ENCODE results near the gene MECP2.

The MECP2 gene

DNA sequence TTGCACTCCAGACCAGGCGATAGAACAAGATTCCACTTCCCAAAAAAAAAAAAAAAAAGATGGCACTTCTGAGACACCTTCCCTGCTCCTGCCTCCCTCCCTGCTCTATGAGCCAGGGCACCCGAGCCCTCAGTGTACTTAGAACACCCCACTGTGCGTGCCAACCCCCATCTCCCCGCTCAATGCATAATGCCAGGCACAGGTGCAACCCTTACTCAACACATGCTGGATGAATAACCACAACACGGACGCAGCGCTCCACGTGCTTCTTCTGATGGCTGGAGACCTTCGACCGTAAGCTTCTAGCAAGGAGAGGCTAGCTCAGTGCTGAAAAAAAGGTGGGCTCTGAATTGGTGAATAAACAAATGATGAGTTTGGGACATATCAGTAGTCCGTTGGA lies 57.9 kb downstream of the MECP2 start:
- in situ Hi-C loops (cut with MboI; ENCODE audit: low sequenced_read_pairs), result no loop called here

DNA sequence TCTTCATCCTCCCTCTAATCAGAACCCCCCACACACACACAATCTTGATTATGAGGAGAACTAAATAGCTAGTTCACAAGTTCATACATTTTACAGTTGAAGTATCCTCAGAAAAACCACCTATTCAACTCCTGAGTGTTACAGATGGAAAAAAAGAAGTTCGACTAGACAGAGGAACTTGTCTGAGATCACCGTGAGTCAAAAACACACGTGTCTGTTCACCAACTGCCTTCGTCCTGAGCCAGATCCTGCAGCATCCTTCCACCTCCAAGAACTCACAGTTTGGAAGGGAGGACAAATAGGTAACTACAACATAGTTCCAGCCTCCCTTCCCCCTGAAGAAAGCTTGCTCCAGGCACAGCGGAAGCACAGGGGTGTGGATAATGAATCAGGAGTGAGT lies 58.9 kb downstream of the MECP2 start:
- in situ Hi-C loops (cut with MboI; ENCODE audit: low sequenced_read_pairs), result no loop called here

DNA sequence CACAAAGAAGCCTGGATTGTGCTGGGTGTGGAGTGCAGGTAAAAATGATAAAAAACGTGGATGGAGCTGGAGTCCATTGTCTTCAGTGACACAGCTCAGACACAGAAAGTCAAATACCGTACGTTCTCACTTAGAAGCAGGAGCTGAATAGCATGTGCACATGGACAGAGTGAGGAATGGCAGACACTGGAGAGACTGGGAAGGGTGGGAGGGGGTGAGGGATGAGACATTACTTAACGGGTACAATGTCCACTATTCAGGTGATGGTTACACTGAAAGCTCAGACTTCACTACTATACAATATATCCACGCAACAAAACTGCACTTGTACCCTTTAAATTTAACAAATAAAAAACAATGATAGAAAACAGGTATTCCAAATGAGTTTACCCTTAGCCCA lies 59.8 kb downstream of the MECP2 start:
- in situ Hi-C loops (cut with MboI; ENCODE audit: low sequenced_read_pairs), result no loop called here

DNA sequence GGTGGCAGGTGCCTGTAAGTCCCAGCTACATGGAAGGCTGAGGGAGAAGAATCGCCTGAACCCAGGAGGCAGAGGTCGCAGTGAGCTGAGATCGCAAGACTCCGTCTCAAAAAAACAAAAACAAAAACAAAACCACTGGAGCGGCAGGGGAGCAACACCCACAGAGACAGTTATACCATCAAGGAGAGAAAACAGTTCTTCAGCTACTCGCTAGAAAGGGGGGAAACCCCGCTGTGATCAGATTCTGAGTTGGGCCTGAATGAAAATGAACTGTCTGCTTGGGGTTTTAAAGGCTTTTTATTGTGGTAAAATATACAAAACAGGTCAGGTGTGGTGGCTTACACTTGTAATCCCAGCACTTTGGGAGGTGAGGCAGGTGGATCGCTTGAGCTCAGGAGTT lies 61.0 kb downstream of the MECP2 start:
- in situ Hi-C loops (cut with MboI; ENCODE audit: low sequenced_read_pairs), result no loop called here

DNA sequence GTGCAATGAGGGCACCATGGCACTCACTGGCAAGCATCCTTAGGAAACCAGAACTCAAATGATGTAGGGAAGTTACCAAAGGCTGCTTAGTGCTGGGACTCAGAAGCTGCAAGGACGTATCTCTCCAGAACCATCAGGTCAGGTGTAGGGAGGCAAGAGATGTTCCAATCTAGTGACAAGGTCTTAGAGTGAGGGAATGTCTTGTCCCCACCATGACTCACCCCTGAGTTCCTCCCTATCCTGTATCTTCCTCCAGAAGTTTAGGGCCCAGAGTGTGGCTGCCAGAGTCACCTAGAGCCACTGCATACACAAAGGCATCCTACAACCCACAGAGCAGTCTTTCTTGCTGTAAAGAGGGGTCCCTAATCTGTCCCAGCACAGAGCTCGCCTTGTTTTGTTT lies 63.7 kb downstream of the MECP2 start:
- in situ Hi-C loops (cut with MboI; ENCODE audit: low sequenced_read_pairs), result no loop called here

DNA sequence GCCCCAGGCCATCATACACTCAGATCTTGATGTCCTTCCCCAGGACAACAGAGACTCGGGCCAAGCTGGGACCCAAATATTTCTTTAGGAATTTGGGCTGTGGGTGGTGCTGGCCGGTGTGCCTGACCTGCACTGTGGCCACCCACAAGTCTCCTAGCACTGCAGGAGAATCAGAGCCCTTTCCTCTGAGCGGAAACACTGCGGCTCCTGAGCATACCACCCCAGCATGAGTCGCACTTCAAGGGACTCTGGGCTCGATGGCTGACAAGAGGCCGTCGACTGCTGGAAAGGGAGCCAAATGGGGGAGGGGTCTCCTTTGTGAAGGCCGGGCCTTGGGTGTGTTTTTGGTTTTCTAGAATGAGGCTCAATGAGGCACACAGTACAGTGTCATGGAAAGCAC lies 64.9 kb downstream of the MECP2 start:
- in situ Hi-C loops (cut with MboI; ENCODE audit: low sequenced_read_pairs), result no loop called here

DNA sequence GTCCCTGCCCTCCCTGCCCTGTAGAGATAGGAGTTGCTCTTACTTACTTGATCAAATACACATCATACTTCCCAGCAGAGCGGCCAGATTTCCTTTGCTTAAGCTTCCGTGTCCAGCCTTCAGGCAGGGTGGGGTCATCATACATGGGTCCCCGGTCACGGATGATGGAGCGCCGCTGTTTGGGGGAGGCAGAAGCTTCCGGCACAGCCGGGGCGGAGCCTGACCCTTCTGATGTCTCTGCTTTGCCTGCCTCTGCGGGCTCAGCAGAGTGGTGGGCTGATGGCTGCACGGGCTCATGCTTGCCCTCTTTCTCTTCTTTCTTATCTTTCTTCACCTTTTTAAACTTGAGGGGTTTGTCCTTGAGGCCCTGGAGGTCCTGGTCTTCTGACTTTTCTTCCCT lies 65.4 kb downstream of the MECP2 start:
- in situ Hi-C loops (cut with MboI; ENCODE audit: low sequenced_read_pairs), result no loop called here

DNA sequence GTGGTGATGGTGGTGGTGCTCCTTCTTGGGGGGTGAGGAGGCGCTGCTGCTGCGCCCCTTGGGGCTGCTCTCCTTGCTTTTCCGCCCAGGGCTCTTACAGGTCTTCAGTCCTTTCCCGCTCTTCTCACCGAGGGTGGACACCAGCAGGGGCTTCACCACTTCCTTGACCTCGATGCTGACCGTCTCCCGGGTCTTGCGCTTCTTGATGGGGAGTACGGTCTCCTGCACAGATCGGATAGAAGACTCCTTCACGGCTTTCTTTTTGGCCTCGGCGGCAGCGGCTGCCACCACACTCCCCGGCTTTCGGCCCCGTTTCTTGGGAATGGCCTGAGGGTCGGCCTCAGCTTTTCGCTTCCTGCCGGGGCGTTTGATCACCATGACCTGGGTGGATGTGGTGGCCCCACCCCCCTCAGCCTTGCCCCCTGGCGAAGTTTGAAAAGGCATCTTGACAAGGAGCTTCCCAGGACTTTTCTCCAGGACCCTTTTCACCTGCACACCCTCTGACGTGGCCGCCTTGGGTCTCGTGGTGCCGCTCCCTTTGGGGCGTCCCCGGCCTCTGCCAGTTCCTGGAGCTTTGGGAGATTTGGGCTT lies 66.7 kb downstream of the MECP2 start:
- in situ Hi-C loops (cut with MboI; ENCODE audit: low sequenced_read_pairs), result no loop called here

DNA sequence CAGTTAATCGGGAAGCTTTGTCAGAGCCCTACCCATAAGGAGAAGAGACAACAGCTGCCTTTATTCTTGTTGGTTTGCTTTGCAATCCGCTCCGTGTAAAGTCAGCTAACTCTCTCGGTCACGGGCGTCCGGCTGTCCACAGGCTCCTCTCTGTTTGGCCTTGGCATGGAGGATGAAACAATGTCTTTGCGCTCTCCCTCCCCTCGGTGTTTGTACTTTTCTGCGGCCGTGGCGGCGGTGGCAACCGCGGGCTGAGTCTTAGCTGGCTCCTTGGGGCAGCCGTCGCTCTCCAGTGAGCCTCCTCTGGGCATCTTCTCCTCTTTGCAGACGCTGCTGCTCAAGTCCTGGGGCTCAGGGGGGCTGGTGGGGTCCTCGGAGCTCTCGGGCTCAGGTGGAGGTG lies 67.3 kb downstream of the MECP2 start:
- in situ Hi-C loops (cut with MboI; ENCODE audit: low sequenced_read_pairs), result no loop called here

DNA sequence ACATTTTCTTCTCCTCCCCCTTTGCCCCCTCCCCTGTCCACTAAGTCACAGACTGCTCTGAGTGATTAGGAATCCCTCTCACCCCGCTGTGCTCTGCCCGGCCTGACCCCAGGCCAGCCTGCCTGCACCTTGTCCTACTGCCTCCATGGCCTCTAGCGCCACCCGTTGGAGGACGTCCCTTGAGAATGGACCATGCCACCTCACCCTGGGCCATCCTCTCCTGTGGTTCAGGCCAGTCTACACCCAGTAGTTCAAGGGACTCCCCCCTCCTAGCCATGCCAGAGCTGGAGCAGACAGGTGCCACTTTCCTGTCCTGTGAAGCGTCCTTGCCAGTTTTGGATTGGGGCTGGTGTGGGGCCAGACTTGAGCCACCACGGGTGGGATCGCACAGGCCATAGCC lies 68.1 kb downstream of the MECP2 start:
- in situ Hi-C loops (cut with MboI; ENCODE audit: low sequenced_read_pairs), result no loop called here

DNA sequence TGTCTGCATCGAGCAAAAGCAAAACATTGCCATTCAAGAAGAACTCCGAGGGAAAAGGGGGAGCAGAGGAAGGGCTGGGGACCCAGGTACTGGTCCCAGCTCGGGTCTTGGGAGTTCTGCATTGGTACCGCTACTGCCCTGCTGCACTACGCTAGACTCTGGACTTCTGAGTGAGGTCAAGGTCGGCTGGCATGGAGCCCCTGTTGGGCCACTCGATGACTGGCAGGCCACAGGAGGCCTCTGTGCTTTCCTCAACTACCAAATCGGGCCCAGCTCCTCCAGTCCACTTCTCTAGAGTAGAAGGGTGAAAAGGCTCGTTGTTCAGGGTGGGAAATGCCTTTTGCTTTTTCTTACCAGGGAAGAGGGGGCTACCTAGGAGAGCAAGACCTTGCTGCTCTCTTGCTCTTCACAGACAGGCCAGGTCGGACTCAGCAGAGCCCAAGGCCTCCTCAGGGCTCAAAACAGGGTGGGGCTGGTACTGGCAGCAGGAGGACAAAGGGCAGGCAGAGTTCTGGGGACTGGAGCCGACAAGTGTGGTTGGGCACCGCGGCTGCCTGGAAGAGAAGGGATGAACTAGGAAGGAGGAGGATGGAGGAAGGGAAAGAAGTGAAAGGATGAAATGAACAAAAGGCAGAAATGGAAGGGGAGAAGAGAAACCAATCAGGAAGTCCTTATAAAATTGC lies 68.9 kb downstream of the MECP2 start:
- in situ Hi-C loops (cut with MboI; ENCODE audit: low sequenced_read_pairs), result no loop called here

DNA sequence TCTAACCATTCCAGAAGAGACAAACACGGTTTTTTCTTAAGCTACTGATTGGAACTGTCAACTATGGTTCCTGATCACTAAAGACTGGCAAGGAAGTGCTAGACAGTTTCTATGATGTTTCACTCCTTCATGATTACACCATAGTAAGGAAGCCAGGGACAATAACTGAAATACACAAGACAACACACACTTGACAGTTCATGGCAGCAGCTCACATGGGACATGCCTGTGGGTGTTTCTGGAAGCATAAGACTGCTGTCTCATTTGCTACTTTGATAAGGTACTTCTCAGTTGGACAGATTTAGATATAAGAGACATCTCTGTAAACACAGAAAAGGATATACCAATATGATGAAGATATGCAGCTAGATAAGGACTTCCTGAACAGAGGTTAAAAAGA lies 69.5 kb downstream of the MECP2 start:
- in situ Hi-C loops (cut with MboI; ENCODE audit: low sequenced_read_pairs), result no loop called here

DNA sequence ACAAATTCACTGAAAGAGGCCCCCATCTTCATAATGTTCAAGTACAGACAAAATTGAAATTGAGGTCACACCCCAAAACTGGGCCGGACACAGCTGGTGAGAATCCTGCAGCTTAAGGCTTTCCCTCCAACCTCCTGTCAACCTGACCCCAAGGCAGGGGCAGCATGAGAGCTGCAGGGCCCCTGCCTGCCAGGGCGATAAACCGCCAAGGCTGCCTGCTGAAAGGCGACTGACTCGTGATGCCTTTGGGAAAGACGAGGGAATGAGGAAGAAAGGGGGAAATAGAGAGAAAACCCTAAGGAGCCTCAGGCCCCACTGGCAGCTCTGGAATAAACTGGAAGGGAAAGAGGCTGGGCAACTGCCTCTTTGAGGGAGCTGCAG lies 70.5 kb downstream of the MECP2 start:
- in situ Hi-C loops (cut with MboI; ENCODE audit: low sequenced_read_pairs), result no loop called here

DNA sequence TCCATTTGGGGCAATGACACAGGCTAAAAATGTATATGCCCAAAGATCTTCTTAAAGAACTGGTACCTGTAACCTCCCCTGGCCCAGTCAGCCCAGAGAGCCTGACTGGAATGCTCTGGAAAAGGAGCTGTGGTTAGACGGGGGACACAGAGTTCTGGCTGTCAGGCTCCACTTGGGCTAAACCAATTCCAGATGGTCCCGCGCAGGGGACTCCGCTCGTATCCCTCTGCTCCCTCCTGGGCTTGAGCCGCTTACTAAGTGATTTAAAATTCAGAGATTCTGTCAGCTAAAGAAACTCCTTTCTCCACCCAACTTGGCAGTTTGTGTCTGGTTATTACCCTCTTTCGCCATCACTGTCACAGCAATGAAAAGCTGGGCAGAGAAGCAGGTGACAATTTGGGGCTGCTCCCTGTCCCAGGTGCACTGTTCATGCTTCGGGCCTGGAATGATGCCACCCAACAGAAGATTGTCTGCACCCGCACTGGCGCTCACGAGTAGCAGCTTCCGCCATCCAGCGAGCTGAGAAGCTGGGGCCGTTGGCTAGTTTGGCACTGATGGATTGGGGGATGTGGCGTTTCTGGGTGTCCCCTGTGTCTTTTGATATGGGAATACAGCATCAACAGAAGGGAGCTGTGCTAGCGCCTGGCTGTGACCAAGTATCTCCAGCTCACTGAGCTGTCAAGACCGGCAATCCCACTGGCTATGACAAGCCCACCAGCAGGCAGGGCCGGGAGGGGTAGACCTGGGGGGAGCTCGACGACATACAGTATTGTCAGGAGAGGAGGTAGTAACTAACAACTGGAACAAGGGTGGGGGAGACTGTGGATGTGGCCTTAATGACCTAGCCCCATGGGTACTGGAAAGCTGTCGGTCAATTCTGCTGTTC lies 71.1 kb downstream of the MECP2 start:
- in situ Hi-C loops (cut with MboI; ENCODE audit: low sequenced_read_pairs), result no loop called here

DNA sequence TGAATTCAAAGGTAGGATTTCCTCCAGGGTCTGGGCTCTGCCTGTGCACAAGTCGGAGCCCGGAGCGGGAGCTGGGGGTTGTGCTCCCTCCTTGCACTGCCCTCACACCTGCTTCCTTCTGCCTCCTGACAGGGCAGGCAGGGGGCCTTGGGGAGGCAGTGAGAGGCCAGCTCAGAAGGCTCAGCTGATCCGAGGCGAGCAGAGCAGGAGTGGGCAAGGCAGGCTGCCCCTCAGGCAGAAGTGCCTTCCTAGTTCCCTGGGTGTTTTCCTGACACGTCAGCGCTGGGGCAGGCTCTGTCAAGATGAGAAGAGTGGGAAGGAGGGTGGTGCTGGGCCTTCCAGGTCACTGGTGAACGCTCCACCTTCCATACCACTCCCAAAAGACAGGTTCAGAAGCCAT lies 72.3 kb downstream of the MECP2 start:
- in situ Hi-C loops (cut with MboI; ENCODE audit: low sequenced_read_pairs), result no loop called here

DNA sequence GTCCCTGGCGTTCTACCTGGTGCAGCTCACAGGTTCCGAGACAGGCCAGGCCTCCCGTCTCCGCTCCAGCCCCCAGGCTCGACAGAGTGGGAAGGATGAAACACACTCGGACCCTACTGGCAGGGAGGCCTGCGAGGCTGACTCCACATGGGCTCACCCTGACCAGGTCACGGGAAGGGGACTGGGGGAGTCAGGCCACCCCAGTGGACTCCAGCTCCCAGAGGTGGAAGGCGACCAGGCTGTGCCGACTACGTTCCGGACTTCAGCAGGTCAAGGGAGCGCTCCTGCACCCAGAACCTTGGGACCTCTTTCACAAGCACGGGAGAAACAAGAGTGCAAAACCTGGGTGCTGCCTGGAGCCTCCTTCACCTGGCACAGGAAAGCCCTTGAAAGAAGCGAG lies 73.2 kb downstream of the MECP2 start:
- in situ Hi-C loops (cut with MboI; ENCODE audit: low sequenced_read_pairs), result no loop called here

DNA sequence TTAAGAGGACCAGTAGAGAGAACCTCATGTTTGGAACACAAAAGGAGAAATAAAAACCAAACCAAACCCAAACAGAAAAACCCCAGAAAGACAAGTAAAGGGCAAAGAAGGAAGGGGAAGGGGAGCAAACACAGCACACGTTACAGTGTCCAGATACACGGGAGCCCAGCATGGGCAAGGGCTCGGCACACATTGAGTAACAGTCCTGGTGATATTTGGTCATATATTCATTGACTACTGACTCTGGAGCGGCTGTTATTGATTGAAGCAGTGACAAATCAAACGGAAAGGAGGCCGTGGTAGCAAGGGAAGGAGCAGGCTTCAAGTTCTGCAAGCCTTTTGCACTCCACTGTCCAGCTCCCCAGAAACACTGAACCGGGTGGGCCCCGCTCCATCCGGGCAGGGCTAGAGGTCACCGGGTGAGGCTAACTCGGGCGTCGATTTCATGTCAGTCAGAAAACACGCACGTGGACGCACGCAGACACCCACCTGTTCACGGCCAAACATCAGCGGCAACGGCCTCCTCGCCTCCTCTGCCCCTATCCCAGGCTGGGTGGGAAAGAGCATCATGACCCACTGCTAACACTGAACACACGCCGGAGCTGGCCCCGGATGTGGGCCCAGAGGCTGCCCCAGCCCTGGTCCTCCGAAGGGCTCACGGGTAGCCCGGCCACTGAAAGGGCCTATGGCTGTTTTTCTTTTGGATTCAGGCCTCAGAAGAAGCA lies 74.1 kb downstream of the MECP2 start:
- in situ Hi-C loops (cut with MboI; ENCODE audit: low sequenced_read_pairs), result no loop called here

DNA sequence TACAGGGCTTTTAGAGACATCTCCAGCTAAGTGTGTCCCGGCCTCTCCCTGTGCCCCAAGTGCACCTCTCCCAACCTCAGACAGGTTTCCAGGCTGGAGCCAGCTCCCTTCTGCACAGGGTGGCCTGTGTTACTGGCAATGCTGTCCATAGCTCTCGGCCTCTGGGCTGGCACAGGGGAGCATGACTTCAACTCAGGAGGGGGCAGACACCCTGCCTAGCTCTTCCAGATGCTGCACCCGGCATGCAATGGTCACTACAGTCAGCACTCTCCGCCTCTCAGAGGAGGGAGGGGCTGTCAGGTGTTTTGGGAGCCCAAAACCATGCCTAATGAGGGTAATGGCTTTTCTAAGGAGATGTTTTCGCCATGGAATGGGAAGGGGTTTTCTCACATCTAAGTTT lies 75.4 kb downstream of the MECP2 start:
- in situ Hi-C loops (cut with MboI; ENCODE audit: low sequenced_read_pairs), result no loop called here

DNA sequence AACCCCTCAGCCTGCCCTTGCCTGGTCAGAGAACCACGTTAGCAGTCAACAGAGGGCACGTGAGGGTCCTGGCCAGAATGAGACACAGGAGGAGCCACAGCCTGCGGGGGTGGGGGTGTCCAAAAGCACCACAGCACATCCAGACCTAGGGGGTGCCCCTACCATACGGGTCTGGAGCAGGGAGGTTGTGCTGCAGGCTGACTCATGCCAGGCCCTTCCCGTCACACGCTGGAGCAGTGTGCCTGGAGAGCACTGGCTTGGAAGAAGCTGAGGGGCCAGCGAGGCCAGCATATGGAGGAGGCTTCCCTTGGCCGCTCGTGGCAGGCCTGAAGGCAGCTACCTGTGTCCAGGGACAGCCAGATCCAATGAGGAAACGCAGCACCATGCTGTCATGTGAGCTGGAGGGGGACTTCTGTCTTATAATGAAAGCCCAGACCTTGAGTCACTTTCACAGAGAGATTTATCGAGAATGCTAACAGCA lies 76.3 kb downstream of the MECP2 start:
- in situ Hi-C loops (cut with MboI; ENCODE audit: low sequenced_read_pairs), result no loop called here

DNA sequence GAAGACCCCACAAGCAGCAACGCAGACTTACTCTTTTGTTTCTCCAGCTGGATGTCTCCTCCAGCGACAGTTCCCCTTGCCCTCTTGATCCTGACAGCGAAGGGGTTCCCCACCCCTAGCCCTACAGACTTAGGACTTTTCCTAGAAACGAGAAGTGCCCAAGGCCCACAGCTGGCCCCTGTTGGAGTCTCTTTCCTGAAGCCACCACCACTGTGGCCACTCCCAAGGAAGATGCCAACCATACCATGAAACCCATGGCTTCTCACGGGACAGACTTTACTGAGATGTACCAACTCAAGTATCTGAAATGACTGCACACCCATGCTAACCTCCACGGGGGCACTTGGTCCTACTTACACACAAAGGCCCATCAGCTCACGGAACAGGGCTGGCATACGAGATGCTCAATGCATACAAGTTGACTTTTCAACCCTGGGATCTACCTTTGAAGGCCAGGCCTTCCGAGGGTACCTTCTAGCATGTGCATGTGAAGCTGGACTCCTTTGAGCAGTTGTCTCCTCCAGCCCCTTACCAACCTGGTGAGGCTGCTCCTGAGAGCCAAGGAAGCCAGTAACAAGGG lies 76.9 kb downstream of the MECP2 start:
- in situ Hi-C loops (cut with MboI; ENCODE audit: low sequenced_read_pairs), result no loop called here

Measured in HL-60/S4 treated with retinoic acid at 250 ng/mL for 4 days and 3 days (cell line).